ENCODE results near the gene NAA10.

DNA sequence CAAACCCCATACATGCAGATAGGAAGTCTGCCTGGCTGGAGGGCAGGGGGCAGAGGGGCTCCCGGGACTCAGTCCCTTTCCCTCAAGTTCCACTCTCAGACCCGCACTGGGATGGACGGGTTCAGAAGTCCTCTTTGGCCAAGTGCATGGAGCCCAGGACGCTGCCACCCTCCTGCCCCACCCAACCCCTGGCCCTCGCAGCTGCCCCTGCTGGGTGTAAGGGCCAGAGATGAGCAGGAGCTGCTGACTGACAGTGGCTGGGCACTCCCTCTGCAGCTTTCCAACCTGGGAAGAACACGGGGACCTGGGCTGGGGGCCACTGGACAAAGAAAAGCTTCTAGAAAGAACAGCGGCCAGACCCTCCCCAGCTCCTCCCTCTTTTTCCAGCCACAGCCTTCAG, 52.3 kb downstream of the NAA10 start:
- TF ChIP-seq, protein P1, sequence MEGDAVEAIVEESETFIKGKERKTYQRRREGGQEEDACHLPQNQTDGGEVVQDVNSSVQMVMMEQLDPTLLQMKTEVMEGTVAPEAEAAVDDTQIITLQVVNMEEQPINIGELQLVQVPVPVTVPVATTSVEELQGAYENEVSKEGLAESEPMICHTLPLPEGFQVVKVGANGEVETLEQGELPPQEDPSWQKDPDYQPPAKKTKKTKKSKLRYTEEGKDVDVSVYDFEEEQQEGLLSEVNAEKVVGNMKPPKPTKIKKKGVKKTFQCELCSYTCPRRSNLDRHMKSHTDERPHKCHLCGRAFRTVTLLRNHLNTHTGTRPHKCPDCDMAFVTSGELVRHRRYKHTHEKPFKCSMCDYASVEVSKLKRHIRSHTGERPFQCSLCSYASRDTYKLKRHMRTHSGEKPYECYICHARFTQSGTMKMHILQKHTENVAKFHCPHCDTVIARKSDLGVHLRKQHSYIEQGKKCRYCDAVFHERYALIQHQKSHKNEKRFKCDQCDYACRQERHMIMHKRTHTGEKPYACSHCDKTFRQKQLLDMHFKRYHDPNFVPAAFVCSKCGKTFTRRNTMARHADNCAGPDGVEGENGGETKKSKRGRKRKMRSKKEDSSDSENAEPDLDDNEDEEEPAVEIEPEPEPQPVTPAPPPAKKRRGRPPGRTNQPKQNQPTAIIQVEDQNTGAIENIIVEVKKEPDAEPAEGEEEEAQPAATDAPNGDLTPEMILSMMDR (IDR thresholded peaks at IDR 0.05), result no peak
- no peak for TF ChIP-seq SIN3A (IDR thresholded peaks at IDR 0.05; ENCODE audit: borderline replicate concordance, insufficient read depth, low read depth, low read length)
- TF ChIP-seq POLR2AphosphoS5 (IDR thresholded peaks at IDR 0.05; ENCODE audit: low read depth, low read length), result no peak
- TF ChIP-seq TCF7L2 (IDR thresholded peaks at IDR 0.05; ENCODE audit: low read depth, low read length), result no peak

Data from Panc1 (cell line).